ENCODE results near the gene SMYD3.

SMYD3 gene

DNA sequence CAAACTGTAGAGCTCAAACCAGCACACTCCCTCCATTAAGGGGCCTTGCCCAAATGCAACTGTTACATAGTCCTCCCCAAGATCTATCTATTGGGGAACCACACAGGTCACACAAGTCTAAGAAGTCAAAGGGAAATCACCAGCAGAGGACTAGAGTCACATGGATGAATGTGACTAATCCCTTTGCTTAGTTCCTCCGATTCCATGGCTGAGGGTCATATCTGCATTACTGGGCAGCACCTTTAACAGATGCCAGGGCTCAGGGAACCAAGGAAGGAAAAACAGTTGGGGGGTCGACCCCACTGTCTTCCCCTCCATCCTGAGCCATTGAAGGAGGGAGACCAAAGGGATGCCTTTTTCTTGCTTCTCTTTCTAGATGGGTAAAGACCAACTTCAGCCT lies 23.4 kb upstream of the SMYD3 start:
- H3K4me3 ChIP-seq (ENCODE audit: control insufficient read depth, low read depth, low read length), result no peak overlapping the region
- TF ChIP-seq, protein P1, sequence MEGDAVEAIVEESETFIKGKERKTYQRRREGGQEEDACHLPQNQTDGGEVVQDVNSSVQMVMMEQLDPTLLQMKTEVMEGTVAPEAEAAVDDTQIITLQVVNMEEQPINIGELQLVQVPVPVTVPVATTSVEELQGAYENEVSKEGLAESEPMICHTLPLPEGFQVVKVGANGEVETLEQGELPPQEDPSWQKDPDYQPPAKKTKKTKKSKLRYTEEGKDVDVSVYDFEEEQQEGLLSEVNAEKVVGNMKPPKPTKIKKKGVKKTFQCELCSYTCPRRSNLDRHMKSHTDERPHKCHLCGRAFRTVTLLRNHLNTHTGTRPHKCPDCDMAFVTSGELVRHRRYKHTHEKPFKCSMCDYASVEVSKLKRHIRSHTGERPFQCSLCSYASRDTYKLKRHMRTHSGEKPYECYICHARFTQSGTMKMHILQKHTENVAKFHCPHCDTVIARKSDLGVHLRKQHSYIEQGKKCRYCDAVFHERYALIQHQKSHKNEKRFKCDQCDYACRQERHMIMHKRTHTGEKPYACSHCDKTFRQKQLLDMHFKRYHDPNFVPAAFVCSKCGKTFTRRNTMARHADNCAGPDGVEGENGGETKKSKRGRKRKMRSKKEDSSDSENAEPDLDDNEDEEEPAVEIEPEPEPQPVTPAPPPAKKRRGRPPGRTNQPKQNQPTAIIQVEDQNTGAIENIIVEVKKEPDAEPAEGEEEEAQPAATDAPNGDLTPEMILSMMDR (IDR thresholded peaks at IDR 0.05; ENCODE audit: control insufficient read depth, insufficient read depth, low read depth, low read length, missing control alignments), result no peak
- no peak for DNase-seq (ENCODE audit: low read depth)

DNA sequence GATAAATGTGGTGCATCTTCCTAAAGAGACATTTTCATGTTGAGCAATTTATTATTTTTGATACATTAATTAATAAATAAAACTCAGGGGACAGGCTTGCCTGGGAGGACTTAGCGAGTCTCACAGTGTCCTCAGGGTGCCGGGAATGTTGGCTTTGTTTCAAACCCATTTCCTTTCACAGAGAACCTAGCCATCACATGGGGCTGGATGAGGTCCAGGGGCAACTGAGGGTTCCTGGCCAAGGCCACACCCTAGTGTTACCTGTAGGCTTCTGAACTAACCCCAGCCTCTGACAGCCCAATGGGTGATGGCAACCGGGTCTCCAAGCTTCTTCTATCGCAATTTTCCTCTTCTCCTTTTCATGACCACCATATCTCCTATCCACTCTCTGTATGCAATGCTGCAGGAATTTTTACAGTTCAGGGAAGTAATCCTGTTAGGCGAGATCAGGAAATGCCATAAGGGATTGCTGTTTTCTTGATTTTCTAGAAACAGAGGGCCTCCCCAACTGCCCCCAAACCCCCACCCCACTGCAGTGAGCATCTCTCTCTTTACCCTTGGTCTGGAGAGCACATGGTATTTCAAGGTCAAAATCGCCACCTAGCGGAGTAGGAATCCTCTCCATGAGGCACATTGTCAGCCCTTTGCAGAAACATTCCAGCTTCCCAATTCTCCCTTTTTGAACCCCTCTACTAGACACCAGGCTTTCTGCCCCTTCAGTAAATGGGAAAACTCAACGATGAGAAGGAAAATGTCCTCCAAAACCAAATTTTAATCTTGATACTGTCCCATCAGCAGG lies 22.1 kb upstream of the SMYD3 start:
- no peak for DNase-seq (ENCODE audit: low read depth)
- TF ChIP-seq, protein P1 (IDR thresholded peaks at IDR 0.05; ENCODE audit: control insufficient read depth, insufficient read depth, low read depth, low read length, missing control alignments), result no peak
- no peak overlapping the region for H3K4me3 ChIP-seq (ENCODE audit: control insufficient read depth, low read depth, low read length)

DNA sequence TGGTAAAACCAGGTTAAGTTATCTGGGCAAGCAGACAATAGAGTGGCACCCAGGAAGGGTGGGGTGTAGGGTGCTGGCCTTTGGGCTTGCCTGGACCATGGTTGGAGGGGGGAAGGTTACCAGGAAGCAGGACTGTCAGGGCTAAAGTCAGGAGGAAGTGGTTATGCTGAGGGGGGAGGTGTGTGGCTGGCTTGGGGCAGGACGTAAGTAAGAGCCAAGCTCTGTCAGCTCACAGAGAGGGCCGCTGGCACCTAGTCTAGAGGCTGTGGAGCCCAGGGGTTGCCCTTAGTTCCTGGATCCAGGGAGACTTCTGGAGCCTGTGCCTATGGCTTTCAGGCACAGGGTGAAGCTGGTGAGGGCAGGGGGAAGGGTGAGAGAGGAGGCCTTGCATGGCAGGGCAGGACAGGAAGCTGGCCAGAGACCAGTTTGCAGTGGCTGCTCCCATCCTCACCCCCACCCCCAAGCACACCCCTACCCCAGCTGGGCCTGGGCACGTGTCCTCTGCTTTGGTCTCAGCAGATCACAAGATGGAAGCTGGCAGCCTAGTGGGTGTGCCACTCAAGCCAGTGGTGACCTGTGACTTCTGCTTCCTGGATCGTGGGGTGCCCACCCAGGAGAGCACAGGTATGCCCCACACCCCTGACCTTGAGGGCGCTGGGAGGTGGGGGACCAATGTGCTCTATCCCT lies 20.5 kb upstream of the SMYD3 start:
- DNase-seq (ENCODE audit: low read depth), result no peak
- TF ChIP-seq, protein P1 (IDR thresholded peaks at IDR 0.05; ENCODE audit: control insufficient read depth, insufficient read depth, low read depth, low read length, missing control alignments), result no peak

DNA sequence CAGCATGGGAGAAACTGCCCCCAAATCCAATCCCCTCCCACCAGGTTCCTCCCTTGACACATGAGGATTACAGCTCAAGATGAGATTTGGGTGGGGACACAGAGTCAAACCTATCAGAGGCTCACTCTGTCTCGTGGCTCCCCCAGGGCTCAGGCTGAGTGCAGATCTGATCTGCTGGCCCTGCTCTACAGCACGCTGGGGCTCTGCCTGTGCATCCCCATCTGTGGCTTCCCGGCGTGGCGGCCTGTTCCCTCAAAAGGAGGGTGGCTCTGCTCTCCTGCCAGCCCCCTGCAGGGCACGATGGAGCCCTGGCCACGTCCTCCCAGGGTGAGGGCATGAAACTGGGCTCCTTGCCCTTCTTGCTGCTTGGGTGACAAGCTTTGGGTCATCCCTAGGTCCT lies 19.8 kb upstream of the SMYD3 start:
- no peak for DNase-seq (ENCODE audit: low read depth)
- H3K4me3 ChIP-seq (ENCODE audit: control insufficient read depth, low read depth, low read length), result no peak overlapping the region
- TF ChIP-seq, protein P1 (IDR thresholded peaks at IDR 0.05; ENCODE audit: control insufficient read depth, insufficient read depth, low read depth, low read length, missing control alignments), result no peak

More for the DNA sequence above, 20.5 kb upstream of the SMYD3 start:
- no peak overlapping the region for H3K4me3 ChIP-seq (ENCODE audit: control insufficient read depth, low read depth, low read length)

DNA sequence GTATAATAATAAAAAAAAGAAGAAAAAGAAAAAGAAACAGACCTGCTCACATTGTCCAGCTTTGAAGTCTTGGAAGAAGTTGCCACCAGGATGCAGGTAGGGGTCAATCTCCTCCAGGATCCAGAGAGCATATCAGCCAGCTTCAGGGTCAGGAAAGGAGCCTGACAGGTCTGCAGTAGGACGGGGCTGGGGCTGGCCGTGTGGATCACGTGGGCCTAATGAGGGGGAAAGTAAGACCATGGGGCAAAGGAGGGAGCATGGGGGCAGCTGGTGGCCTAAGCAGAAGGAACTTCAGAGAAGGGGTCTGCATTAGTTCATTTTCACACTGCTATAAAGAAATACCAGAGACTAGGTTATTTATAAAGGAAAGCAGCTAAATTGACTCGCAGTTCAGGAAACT lies 19.3 kb upstream of the SMYD3 start:
- H3K4me3 ChIP-seq (ENCODE audit: control insufficient read depth, low read depth, low read length), result no peak overlapping the region
- TF ChIP-seq, protein P1 (IDR thresholded peaks at IDR 0.05; ENCODE audit: control insufficient read depth, insufficient read depth, low read depth, low read length, missing control alignments), result no peak
- no peak for DNase-seq (ENCODE audit: low read depth)

DNA sequence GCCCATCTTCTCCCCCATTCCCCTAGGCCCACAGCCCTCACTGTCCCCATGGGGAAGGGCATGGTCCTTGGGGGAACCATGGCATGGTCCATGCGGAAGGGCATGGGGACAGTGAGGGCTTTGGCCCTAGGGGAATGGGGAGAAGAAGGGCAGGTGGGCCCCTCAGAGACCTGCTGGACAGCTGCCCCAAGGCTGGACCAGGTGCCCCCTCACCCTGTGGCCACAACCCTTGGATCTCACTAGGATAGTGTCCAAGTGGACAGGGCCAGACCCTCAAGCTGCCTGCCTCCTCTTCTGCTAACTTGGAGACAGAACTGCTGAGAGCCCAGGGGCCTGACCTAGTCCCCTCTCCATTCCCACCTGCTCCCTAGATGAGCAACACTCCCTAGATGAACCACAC lies 12.4 kb upstream of the SMYD3 start:
- DNase-seq (ENCODE audit: low read depth), result no peak
- H3K4me3 ChIP-seq (ENCODE audit: control insufficient read depth, low read depth, low read length), result no peak overlapping the region
- TF ChIP-seq, protein P1 (IDR thresholded peaks at IDR 0.05; ENCODE audit: control insufficient read depth, insufficient read depth, low read depth, low read length, missing control alignments), result no peak
